Astrocyte (in vitro differentiated cells and primary cell): ENCODE results near the gene WWTR1. TPM values are rescaled to one million over a fixed set of nuclear protein-coding genes. Genes with fewer than 3 reads are reported as not detected.
A peak's percentile ranks its signal among the peaks of the same experiment; 100 is the strongest.

ENCODE experiments used
- DNase-seq: peaks from one replicate; pipeline ENCODE4 v3.0.0-alpha.2; 2010; ENCODE audit warnings: low read depth
- FAIRE-seq: peaks from 2 replicates; lab custom pipeline; 2011; peaks lifted over from hg19 to GRCh38; lab: Jason Lieb, UNC
- H2AFZ ChIP-seq: 2 replicates; pipeline ENCODE4 v1.6.0; 2012; ENCODE audit warnings: low read depth, low read length, inconsistent platforms
- H3K27ac ChIP-seq: 2 replicates; pipeline ENCODE4 v1.5.1; 2011; ENCODE audit warnings: low read depth, low read length, inconsistent platforms
- H3K27me3 ChIP-seq: 2 replicates; pipeline ENCODE4 v1.6.0; 2011; ENCODE audit warnings: low read length, inconsistent platforms; ENCODE audit not compliant: insufficient read depth
- H3K36me3 ChIP-seq: 2 replicates; pipeline ENCODE4 v1.5.1; 2011; ENCODE audit warnings: low read length, inconsistent platforms; ENCODE audit not compliant: insufficient read depth
- H3K4me1 ChIP-seq: 2 replicates; pipeline ENCODE4 v1.5.1; 2011; ENCODE audit warnings: low read length, inconsistent platforms; ENCODE audit not compliant: insufficient read depth
- H3K4me2 ChIP-seq: 2 replicates; pipeline ENCODE4 v1.6.0; 2012; ENCODE audit warnings: low read length, inconsistent platforms
- H3K4me3 ChIP-seq: 2 replicates; pipeline ENCODE4 v1.5.1; 2011; ENCODE audit warnings: low read depth, mild to moderate bottlenecking, low read length, inconsistent platforms; ENCODE audit not compliant: insufficient read depth
- H3K79me2 ChIP-seq: 2 replicates; pipeline ENCODE4 v1.6.0; 2012; ENCODE audit warnings: mild to moderate bottlenecking, low read length, inconsistent platforms; ENCODE audit not compliant: insufficient read depth
- H3K9ac ChIP-seq: 2 replicates; pipeline ENCODE4 v1.6.0; 2012; ENCODE audit warnings: mild to moderate bottlenecking, low read length, inconsistent platforms
- H3K9me3 ChIP-seq: 2 replicates; pipeline ENCODE4 v1.5.1; 2012; ENCODE audit warnings: low read depth, mild to moderate bottlenecking, low read length, inconsistent platforms; ENCODE audit not compliant: insufficient read depth
- H4K20me1 ChIP-seq: 2 replicates; pipeline ENCODE4 v1.6.0; 2012; ENCODE audit warnings: low read length, inconsistent platforms; ENCODE audit not compliant: insufficient read depth
- H3K27ac Mint-ChIP-seq: one replicate; pipeline ENCODE4 v1.8.0; 2021; ENCODE audit warnings: mild to moderate bottlenecking, mixed read lengths; ENCODE audit not compliant: unreplicated experiment
- H3K27me3 Mint-ChIP-seq: one replicate; pipeline ENCODE4 v1.8.0; 2021; ENCODE audit warnings: low read depth, mixed read lengths; ENCODE audit not compliant: unreplicated experiment
- H3K36me3 Mint-ChIP-seq: one replicate; pipeline ENCODE4 v1.8.0; 2021; ENCODE audit warnings: low read depth, mixed read lengths; ENCODE audit not compliant: unreplicated experiment
- H3K4me1 Mint-ChIP-seq: one replicate; pipeline ENCODE4 v1.8.0; 2021; ENCODE audit warnings: low read depth, mixed read lengths; ENCODE audit not compliant: unreplicated experiment
- H3K4me3 Mint-ChIP-seq: one replicate; pipeline ENCODE4 v1.8.0; 2021; ENCODE audit warnings: mild to moderate bottlenecking, moderate library complexity, mixed read lengths; ENCODE audit not compliant: unreplicated experiment
- H3K9me3 Mint-ChIP-seq: one replicate; pipeline ENCODE4 v1.8.0; 2021; ENCODE audit warnings: mild to moderate bottlenecking, mixed read lengths; ENCODE audit not compliant: unreplicated experiment
- EZH2 ChIP-seq: IDR thresholded peaks from 2 replicates; pipeline ENCODE4 v1.6.1; 2012; ENCODE audit warnings: mild to moderate bottlenecking, low read length, inconsistent platforms; ENCODE audit not compliant: insufficient read depth
- total RNA-seq: library from RNA; stranded (reverse); gene quantifications from 2 replicates; pipeline ENCODE4 v1.2.1, GENCODE V29; 2021
- TF ChIP-seq, protein P1 (sequence below): IDR thresholded peaks from 2 replicates; pipeline ENCODE4 v1.5.1; 2011; ENCODE audit warnings: low read depth, mild to moderate bottlenecking, inconsistent platforms, low read length, moderate library complexity; ENCODE audit not compliant: insufficient read depth

Gene WWTR1
- total RNA-seq, 1 donor from 2014 or later, result 94.3 TPM

DNA sequence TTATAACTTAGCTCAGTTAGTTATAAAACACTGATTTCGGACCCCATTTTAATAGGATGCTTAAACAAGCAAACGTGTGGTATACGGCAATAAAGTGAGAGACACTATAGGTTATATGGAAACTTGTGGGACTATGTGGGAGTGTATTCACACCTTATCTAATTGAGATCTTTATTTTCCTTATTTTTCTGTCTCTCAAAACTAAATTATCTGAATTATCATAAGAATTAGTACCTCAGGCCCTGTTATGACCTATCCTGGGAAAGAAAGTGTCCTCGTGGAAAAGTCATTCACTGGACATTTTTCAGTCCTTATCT lies 14.4 kb downstream of the WWTR1 start:
- H3K9ac ChIP-seq, result no peak overlapping the region
- H3K27ac ChIP-seq, result no peak overlapping the region
- H4K20me1 ChIP-seq, result peaks cover 85% of the 10 kb centered on the region
- Mint-ChIP-seq H3K4me1 (peaks cover 31% of the 10 kb centered on the region), H3K4me3 (no peak overlapping the region), H3K36me3 (peaks cover 22% of the 10 kb centered on the region), H3K27me3 (no peaks in the 10 kb centered on the region), H3K9me3 (no peaks in the 10 kb centered on the region), H3K27ac (no peak overlapping the region)
- peaks cover 21% of the 10 kb centered on the region for H3K4me1 ChIP-seq
- H3K4me3 ChIP-seq, result no peak overlapping the region
- no peak for DNase-seq
- no peak overlapping the region for H3K4me2 ChIP-seq
- TF ChIP-seq, protein P1, sequence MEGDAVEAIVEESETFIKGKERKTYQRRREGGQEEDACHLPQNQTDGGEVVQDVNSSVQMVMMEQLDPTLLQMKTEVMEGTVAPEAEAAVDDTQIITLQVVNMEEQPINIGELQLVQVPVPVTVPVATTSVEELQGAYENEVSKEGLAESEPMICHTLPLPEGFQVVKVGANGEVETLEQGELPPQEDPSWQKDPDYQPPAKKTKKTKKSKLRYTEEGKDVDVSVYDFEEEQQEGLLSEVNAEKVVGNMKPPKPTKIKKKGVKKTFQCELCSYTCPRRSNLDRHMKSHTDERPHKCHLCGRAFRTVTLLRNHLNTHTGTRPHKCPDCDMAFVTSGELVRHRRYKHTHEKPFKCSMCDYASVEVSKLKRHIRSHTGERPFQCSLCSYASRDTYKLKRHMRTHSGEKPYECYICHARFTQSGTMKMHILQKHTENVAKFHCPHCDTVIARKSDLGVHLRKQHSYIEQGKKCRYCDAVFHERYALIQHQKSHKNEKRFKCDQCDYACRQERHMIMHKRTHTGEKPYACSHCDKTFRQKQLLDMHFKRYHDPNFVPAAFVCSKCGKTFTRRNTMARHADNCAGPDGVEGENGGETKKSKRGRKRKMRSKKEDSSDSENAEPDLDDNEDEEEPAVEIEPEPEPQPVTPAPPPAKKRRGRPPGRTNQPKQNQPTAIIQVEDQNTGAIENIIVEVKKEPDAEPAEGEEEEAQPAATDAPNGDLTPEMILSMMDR, result no peak
- no peak for TF ChIP-seq EZH2
- H3K9me3 ChIP-seq, result no peaks in the 10 kb centered on the region
- FAIRE-seq, result no peak
- H3K36me3 ChIP-seq, result peaks cover 10% of the 10 kb centered on the region
- peaks cover 98% of the 10 kb centered on the region for H3K79me2 ChIP-seq
- H3K27me3 ChIP-seq, result no peaks in the 10 kb centered on the region
- no peak overlapping the region for H2AFZ ChIP-seq

DNA sequence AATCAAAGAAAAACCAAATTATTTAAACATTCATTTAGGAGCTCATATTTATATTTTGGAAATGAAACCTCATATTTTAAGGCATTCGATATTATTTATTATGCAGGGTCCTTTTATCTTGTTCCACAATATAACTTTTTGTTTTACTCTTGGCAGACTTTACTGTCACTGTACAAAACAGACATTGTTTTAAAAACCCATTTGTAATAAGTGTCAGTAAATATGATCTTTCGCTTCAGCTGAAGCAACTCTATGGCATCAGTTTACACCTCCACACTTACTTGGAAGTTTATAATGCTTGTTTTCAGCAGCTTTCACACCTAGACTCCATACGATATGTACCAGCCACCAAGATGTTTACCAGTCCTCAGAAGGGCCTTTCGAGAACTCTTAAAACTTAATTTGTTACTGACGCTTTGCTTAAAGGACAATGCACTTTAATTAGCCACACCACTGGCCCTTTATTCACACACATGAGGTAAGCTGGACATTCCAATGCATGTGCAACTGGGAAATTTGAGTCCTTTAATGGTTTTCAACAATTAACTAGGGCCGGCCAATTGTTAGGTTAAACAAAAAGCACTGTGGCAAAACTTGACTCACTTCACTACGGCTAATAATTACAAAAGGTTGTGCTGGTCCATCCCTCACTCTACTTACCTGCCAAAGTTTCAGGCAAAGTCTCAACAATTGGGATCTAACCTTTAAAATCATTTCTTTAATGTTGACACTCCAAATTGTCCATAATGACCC lies 16.7 kb downstream of the WWTR1 start:
- no peaks in the 10 kb centered on the region for H3K9me3 ChIP-seq
- no peak overlapping the region for H2AFZ ChIP-seq
- Mint-ChIP-seq H3K9me3 (no peaks in the 10 kb centered on the region), H3K4me3 (no peak overlapping the region), H3K36me3 (peaks cover 12% of the 10 kb centered on the region), H3K4me1 (peaks cover 24% of the 10 kb centered on the region), H3K27me3 (no peaks in the 10 kb centered on the region), H3K27ac (no peak overlapping the region)
- no peak overlapping the region for H3K27ac ChIP-seq
- DNase-seq (no peak), FAIRE-seq (no peak)
- peaks cover 21% of the 10 kb centered on the region for H3K4me1 ChIP-seq
- no peak overlapping the region for H3K4me3 ChIP-seq
- peaks cover 9% of the 10 kb centered on the region for H3K36me3 ChIP-seq
- peaks cover 88% of the 10 kb centered on the region for H4K20me1 ChIP-seq
- H3K27me3 ChIP-seq, result no peaks in the 10 kb centered on the region
- TF ChIP-seq, protein P1, result no peak
- no peak for TF ChIP-seq EZH2
- peak overlapping the region; percentile 13 for H3K4me2 ChIP-seq
- H3K9ac ChIP-seq, result no peak overlapping the region
- H3K79me2 ChIP-seq, result peaks cover 98% of the 10 kb centered on the region

DNA sequence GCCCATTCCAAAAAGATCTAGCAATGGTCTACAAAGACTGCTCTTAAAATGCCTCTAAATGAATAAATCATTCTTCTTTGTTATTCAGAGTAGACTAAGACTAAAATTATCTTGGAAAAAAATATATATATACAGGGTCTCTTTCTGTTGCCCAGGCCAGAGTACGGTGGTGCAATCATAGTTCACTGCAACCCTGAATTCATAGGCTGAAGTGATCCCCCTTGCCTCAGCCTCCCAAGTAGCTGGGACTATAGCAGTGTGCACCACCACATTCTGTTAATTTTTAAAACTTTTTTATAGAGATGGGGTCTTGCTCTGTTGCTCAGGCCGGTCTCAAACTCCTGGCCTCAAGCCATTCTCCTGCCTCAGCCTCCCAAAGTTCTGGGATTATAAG lies 18.7 kb downstream of the WWTR1 start:
- H3K4me1 ChIP-seq, result peaks cover 16% of the 10 kb centered on the region
- DNase-seq (no peak), FAIRE-seq (no peak)
- no peaks in the 10 kb centered on the region for H3K9me3 Mint-ChIP-seq
- no peak overlapping the region for H2AFZ ChIP-seq
- H3K27ac Mint-ChIP-seq, result no peak overlapping the region
- peaks cover 93% of the 10 kb centered on the region for H4K20me1 ChIP-seq
- H3K9ac ChIP-seq, result peak overlapping the region; percentile 54
- H3K27me3 Mint-ChIP-seq, result no peaks in the 10 kb centered on the region
- peak overlapping the region; percentile 78 for H3K4me2 ChIP-seq
- no peaks in the 10 kb centered on the region for H3K9me3 ChIP-seq
- peaks cover 9% of the 10 kb centered on the region for H3K36me3 ChIP-seq
- H3K4me3 Mint-ChIP-seq, result no peak overlapping the region
- no peaks in the 10 kb centered on the region for H3K27me3 ChIP-seq
- peak overlapping the region; percentile 31 for H3K4me3 ChIP-seq
- H3K27ac ChIP-seq, result peak overlapping the region; percentile 50
- peaks cover 29% of the 10 kb centered on the region for H3K4me1 Mint-ChIP-seq
- H3K79me2 ChIP-seq, result peaks cover 100% of the 10 kb centered on the region
- no peak for TF ChIP-seq EZH2
- TF ChIP-seq, protein P1, result no peak
- peaks cover 4% of the 10 kb centered on the region for H3K36me3 Mint-ChIP-seq
